ENCODE measurements around the gene DOCK2.

Gene DOCK2

DNA sequence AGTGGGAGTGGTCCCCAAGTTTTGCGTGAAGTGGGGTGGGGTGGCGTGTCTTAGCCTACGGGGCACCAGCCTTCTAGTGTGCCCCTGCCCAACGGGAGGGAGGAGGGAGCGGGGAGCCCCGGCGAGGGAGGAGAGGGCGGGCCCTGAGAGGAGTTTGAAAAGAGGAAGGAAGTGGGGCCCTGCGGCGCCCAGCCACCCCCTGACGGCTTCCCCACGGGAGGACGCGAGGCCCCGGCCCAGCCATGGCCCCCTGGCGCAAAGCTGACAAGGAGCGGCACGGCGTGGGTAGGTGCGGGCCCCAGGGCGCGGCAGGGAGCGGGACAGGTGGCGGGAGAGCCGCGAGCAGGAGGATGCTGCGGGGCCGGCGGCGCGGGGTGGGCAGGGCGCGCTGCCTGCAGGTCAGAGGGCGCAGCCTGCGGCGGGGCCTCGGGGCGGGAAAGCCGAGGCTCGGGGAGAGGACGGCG is at the start of gene DOCK2:
Gene DOCK2, plus strand, starts transcription at position 191 of the 464 bp plus-strand sequence. Its CDS starts 52 bp downstream, at position 243.
- H3K36me3 ChIP-seq = peaks cover 10 to 38% (median 30%) of the 10 kb centered on the region in 11 experiments; a peak in 21 of 22 replicates
- no peaks in the 10 kb centered on the region for H3K27me3 ChIP-seq
- H3K9me3 ChIP-seq (replicated peaks in 1 of 11) = peaks cover 19 to 32% (median 25%) of the 10 kb centered on the region in 11 experiments
- peaks cover 7 to 35% (median 21%) of the 10 kb centered on the region in 11 experiments; a peak in 19 of 22 replicates for H4K20me1 ChIP-seq
- peak within 1 kb of the TSS; percentile 87 to 98 (median 91) for H3K9ac ChIP-seq
- peak within 1 kb of the TSS; percentile 78 to 98 (median 94) for H3K27ac ChIP-seq
- TF ChIP-seq Cebpa-rat (IDR thresholded peaks at IDR 0.05) = no peak
- peak within 1 kb of the TSS; percentile 67 to 85 (median 72) for H3K4me3 ChIP-seq
- H3K4me2 ChIP-seq = peak within 1 kb of the TSS; percentile 79 to 98 (median 95)
- H3K4me1 ChIP-seq = peaks cover 18 to 60% (median 22%) of the 10 kb centered on the region in 10 experiments

- no peak overlapping the region for H3K4me3 ChIP-seq
- no peaks in the 10 kb centered on the region for H3K9me3 ChIP-seq (replicated peaks in 1 of 11)
- H3K4me1 ChIP-seq = peaks cover 0 to 6% (median under 1%) of the 10 kb centered on the region in 10 experiments; a peak in 7 of 20 replicates
- TF ChIP-seq Cebpa-rat (IDR thresholded peaks at IDR 0.05) = no peak
- H4K20me1 ChIP-seq = peaks cover 0 to 14% (median 0%) of the 10 kb centered on the region in 11 experiments; a peak in 3 of 22 replicates
- no peaks in the 10 kb centered on the region for H3K27me3 ChIP-seq
- H3K27ac ChIP-seq = no peak overlapping the region
- no peak overlapping the region for H3K9ac ChIP-seq
- H3K36me3 ChIP-seq = peaks cover 66 to 100% (median 78%) of the 10 kb centered on the region in 11 experiments
- no peak overlapping the region for H3K4me2 ChIP-seq
Observed at GRCh38 chr5:169590602-169591001, 46.5 kb upstream of the DOCK2 start.

- TF ChIP-seq Cebpa-rat (IDR thresholded peaks at IDR 0.05) = no peak
- peaks cover 76 to 100% (median 88%) of the 10 kb centered on the region in 11 experiments for H3K36me3 ChIP-seq
- H3K4me3 ChIP-seq = no peak overlapping the region
- no peak overlapping the region for H3K4me2 ChIP-seq
- H3K27ac ChIP-seq = no peak overlapping the region
- peaks cover 0 to 8% (median 0%) of the 10 kb centered on the region in 11 experiments; a peak in 3 of 22 replicates for H4K20me1 ChIP-seq
- H3K9me3 ChIP-seq (replicated peaks in 1 of 11) = no peaks in the 10 kb centered on the region
- H3K9ac ChIP-seq = no peak overlapping the region
- no peaks in the 10 kb centered on the region for H3K4me1 ChIP-seq
- H3K27me3 ChIP-seq = no peaks in the 10 kb centered on the region
Observed at GRCh38 chr5:169591636-169592035, 45.4 kb upstream of the DOCK2 start.

GRCh38 chr5:169592937-169593650 is 44.0 kb upstream of the DOCK2 start:
- Histone ChIP-seq H3K9me3 (replicated peaks in 1 of 11) (no peaks in the 10 kb centered on the region), H3K36me3 (peaks cover 89 to 100% (median 99%) of the 10 kb centered on the region in 11 experiments), H3K27me3 (no peaks in the 10 kb centered on the region), H3K4me2 (no peak overlapping the region), H3K4me1 (no peaks in the 10 kb centered on the region), H3K9ac (no peak overlapping the region), H3K27ac (no peak overlapping the region), H4K20me1 (peaks cover 0 to 1% (median 0%) of the 10 kb centered on the region in 11 experiments; a peak in 1 of 22 replicates), H3K4me3 (no peak overlapping the region)
- TF ChIP-seq Cebpa-rat (IDR thresholded peaks at IDR 0.05) = no peak

- no peak overlapping the region for H3K27ac ChIP-seq
- no peak overlapping the region for H3K4me2 ChIP-seq
- no peak overlapping the region for H3K4me3 ChIP-seq
- no peak for TF ChIP-seq Cebpa-rat (IDR thresholded peaks at IDR 0.05)
- H4K20me1 ChIP-seq = no peaks in the 10 kb centered on the region; a peak in 1 of 22 replicates
- no peak overlapping the region for H3K9ac ChIP-seq
- no peaks in the 10 kb centered on the region for H3K27me3 ChIP-seq
- no peaks in the 10 kb centered on the region for H3K9me3 ChIP-seq (replicated peaks in 1 of 11)
- no peaks in the 10 kb centered on the region for H3K4me1 ChIP-seq
- H3K36me3 ChIP-seq = peaks cover 90 to 100% (median 98%) of the 10 kb centered on the region in 11 experiments
Observed at GRCh38 chr5:169595172-169595820, 41.8 kb upstream of the DOCK2 start.

DNA sequence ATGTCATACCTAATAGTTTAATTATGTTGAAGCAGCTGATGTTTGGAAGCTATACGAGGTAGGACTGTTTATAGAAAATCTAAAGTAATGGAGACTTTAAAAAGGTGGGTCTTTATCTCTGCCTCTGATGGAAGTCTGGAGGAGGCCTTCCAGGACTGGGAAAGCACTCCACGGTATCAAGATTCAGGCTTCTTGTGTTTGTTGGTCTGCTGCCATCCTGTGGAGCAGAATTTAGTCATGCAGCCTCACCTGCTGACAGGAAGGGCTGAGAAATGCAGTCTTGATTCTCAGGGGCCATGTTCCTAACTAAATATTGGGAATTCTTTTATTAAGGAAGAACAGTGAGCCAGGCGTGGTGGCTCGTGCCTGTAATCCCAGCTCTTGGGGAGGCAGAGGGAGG is 37.6 kb upstream of the DOCK2 start:
- Histone ChIP-seq H3K27me3 (no peaks in the 10 kb centered on the region), H3K4me1 (no peaks in the 10 kb centered on the region), H3K36me3 (peaks cover 90 to 100% (median 97%) of the 10 kb centered on the region in 11 experiments), H3K27ac (no peak overlapping the region), H3K4me3 (no peak overlapping the region), H4K20me1 (no peaks in the 10 kb centered on the region), H3K4me2 (no peak overlapping the region), H3K9ac (no peak overlapping the region), H3K9me3 (replicated peaks in 1 of 11) (no peaks in the 10 kb centered on the region)
- TF ChIP-seq Cebpa-rat (IDR thresholded peaks at IDR 0.05) = no peak

DNA sequence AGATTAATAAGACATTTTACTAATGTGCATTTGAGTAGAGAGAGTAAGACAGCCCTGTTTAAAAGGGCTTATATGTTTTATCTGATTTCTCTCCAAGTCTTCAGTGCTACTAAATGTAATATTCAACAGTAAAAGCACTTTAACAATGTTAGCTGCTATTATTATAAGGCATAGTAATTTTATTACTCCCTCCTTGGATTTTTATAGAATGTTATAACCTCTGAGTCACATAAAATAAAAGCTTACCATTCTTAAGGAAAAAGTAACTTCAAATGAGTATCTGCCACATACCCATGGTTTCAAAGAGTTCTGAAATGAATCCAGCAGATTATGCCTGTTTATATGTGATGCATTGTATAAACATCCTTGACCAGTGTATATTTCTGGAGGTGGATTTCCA is 34.5 kb upstream of the DOCK2 start:
- Histone ChIP-seq H3K36me3 (peaks cover 65 to 84% (median 74%) of the 10 kb centered on the region in 11 experiments), H3K4me3 (no peak overlapping the region), H3K4me1 (no peaks in the 10 kb centered on the region), H3K4me2 (no peak overlapping the region), H3K27me3 (no peaks in the 10 kb centered on the region), H3K27ac (no peak overlapping the region), H4K20me1 (no peaks in the 10 kb centered on the region), H3K9ac (no peak overlapping the region), H3K9me3 (replicated peaks in 1 of 11) (no peaks in the 10 kb centered on the region)
- TF ChIP-seq Cebpa-rat (IDR thresholded peaks at IDR 0.05) = no peak

- no peaks in the 10 kb centered on the region for H3K27me3 ChIP-seq
- no peaks in the 10 kb centered on the region for H4K20me1 ChIP-seq
- H3K9me3 ChIP-seq (replicated peaks in 1 of 11) = peaks cover 6 to 22% (median 12%) of the 10 kb centered on the region in 11 experiments; a peak in 14 of 22 replicates
- TF ChIP-seq Cebpa-rat (IDR thresholded peaks at IDR 0.05) = no peak
- no peak overlapping the region for H3K4me2 ChIP-seq
- 0 out of 20 replicates have a peak, but pooled peaks cover 0 to 2% (median 0%) of the 10 kb centered on the region in 10 experiments for H3K4me1 ChIP-seq
- H3K36me3 ChIP-seq = peaks cover 29 to 46% (median 38%) of the 10 kb centered on the region in 11 experiments
- H3K27ac ChIP-seq = no peak overlapping the region
- no peak overlapping the region for H3K9ac ChIP-seq
- no peak overlapping the region for H3K4me3 ChIP-seq
Observed at GRCh38 chr5:169606279-169606678, 30.8 kb upstream of the DOCK2 start.

DNA sequence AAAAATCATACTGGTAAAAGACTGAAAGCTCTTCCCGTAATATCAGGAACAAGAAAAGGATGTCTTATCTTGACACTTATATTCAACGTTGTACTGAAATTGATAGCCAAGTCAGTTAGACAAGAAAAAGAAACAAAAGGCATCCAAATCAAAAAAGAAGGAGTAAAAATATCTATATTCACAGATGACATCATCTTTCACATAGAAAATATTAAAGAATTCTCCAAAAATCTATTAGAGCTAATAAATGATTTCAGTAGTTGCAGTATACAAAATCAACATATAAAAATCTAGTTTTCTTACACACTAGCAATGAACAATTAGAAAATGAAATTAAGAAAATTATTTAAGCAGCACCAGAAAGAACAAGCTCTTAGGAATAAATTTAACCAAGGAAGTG is 29.2 kb upstream of the DOCK2 start:
- Histone ChIP-seq H3K36me3 (peaks cover 14 to 30% (median 22%) of the 10 kb centered on the region in 11 experiments), H3K9me3 (replicated peaks in 1 of 11) (peaks cover 9 to 31% (median 16%) of the 10 kb centered on the region in 11 experiments; a peak in 15 of 22 replicates), H3K4me3 (no peak overlapping the region), H3K4me1 (0 out of 20 replicates have a peak, but pooled peaks cover 0 to 5% (median 0%) of the 10 kb centered on the region in 10 experiments), H3K27me3 (no peaks in the 10 kb centered on the region), H4K20me1 (no peaks in the 10 kb centered on the region), H3K27ac (no peak overlapping the region), H3K4me2 (no peak overlapping the region), H3K9ac (no peak overlapping the region)
- TF ChIP-seq Cebpa-rat (IDR thresholded peaks at IDR 0.05) = no peak
